ENCODE results near the gene ZMIZ1. TPM values are rescaled to one million over a fixed set of nuclear protein-coding genes. Genes with fewer than 3 reads are reported as not detected.
"Not testable (repeated sequence)": the region's sequence is repeated elsewhere in the genome, so short reads cannot be mapped to it uniquely, and the experiment has no call there.

Gene ZMIZ1
- total RNA-seq, 1 experiment from 2014 or later, result 23.5 TPM

DNA sequence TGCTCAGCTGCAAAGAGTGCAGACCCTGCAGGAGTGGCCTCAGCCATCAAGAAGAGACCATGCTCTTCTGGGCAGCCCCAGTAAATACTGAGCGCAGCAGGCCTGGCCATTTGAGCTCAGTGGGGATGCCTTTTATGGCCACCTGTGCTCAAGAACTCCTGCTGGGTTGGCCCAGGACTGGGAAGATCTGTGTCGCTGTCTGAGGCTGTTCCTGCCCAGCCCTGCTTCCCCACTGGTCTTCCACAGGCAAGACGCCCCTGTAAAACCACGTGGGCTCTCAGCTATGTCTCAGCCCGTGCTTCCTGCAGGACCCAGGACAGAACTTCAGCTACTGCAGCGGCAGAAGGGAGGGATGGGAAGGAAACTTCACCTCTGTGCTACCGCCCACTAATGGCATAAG is 268.0 kb downstream of the ZMIZ1 start:
- intact Hi-C loops (cut with micrococcal nuclease; ENCODE audit: unreplicated experiment), result no loop called here
- CTCF ChIA-PET, result interaction anchor here (1.2 kb wide), 1 partner anchor 17 kb away, joined by 3 read pairs; no protein-coding TSS in a partner anchor

DNA sequence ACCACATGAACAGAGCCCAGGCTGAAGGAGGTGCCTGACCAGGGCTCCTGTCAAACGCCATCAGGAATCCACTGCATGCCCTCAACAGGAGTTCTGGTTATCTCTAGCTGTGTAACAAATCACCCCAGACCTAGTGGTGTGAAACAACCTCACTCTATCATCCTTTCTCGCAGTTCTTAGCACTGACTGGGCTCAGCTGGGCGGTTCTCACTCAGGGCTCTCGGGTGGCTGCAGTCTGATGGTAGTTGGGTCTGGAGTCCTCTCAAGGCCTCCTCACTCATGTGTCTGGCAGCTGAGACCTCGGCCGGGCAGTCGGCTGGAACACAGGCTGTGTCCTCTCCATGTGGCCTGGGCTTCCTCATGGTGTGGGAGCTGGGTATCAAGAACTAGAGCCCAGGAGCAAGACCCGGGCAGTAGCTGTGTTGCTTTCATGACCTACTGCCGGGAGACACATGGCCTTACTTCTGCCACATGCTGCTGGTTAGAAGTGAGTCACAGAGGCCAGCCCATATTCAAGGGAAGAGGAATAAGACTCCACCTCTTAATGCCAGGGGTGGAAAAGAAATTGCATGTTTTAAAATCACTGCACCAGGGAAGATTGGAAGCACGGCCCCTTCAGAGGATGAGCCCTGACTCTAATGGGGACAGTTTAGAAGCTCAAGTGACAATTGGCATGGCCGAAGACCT is 269.2 kb downstream of the ZMIZ1 start:
- CTCF ChIA-PET, result interaction anchor here (0.8 to 1.2 kb wide), 2 partner anchors 9 to 19 kb away, joined by 3 read pairs; no protein-coding TSS in a partner anchor
- H3K9me3 Mint-ChIP-seq (ENCODE audit: low read depth, unreplicated experiment); H3K36me3 Mint-ChIP-seq (ENCODE audit: insufficient read depth, unreplicated experiment); H3K4me3 Mint-ChIP-seq (ENCODE audit: low read depth, unreplicated experiment); H3K27ac Mint-ChIP-seq (ENCODE audit: unreplicated experiment); intact Hi-C loops (cut with micrococcal nuclease; ENCODE audit: unreplicated experiment); BruUV-seq (replicated peaks); H3K4me1 Mint-ChIP-seq (ENCODE audit: low read depth, unreplicated experiment); DNase-seq: not testable (repeated sequence)
- H3K27me3 Mint-ChIP-seq (ENCODE audit: unreplicated experiment), result peaks cover 28% of the 10 kb centered on the region

More for the DNA sequence above, 268.0 kb downstream of the ZMIZ1 start:
- no peaks in the 10 kb centered on the region for H3K4me1 Mint-ChIP-seq (ENCODE audit: low read depth, unreplicated experiment)
- H3K4me3 Mint-ChIP-seq (ENCODE audit: low read depth, unreplicated experiment), result no peak overlapping the region
- H3K27me3 Mint-ChIP-seq (ENCODE audit: unreplicated experiment), result peaks cover 28% of the 10 kb centered on the region
- BruUV-seq (replicated peaks), result no TSS peak
- DNase-seq, result no peak
- TF ChIP-seq, protein P1, sequence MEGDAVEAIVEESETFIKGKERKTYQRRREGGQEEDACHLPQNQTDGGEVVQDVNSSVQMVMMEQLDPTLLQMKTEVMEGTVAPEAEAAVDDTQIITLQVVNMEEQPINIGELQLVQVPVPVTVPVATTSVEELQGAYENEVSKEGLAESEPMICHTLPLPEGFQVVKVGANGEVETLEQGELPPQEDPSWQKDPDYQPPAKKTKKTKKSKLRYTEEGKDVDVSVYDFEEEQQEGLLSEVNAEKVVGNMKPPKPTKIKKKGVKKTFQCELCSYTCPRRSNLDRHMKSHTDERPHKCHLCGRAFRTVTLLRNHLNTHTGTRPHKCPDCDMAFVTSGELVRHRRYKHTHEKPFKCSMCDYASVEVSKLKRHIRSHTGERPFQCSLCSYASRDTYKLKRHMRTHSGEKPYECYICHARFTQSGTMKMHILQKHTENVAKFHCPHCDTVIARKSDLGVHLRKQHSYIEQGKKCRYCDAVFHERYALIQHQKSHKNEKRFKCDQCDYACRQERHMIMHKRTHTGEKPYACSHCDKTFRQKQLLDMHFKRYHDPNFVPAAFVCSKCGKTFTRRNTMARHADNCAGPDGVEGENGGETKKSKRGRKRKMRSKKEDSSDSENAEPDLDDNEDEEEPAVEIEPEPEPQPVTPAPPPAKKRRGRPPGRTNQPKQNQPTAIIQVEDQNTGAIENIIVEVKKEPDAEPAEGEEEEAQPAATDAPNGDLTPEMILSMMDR (IDR thresholded peaks at IDR 0.05; ENCODE audit: unreplicated experiment), result no peak
- no peaks in the 10 kb centered on the region for H3K36me3 Mint-ChIP-seq (ENCODE audit: insufficient read depth, unreplicated experiment)
- no peak overlapping the region for H3K27ac Mint-ChIP-seq (ENCODE audit: unreplicated experiment)
- no peaks in the 10 kb centered on the region for H3K9me3 Mint-ChIP-seq (ENCODE audit: low read depth, unreplicated experiment)

DNA sequence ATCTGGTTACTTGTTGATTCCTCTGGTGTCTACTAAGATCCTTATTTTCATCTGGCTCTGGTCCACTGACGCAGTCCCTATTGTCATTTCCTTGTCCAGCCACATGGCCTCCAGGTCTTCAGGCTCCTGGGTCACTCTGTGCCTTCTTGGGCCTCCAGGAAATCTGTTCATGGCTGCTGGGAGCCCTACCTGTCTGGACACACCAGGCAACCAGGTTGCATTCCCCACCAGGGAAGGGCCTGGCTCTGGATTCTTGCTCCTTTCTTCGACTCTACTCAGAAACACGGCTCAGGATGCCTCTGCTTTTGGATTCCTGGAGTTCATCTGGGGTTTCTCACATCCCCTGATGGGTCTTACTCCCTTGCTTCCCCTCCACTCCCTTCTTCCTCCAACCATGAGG is 270.5 kb downstream of the ZMIZ1 start:
- Mint-ChIP-seq H3K27me3 (ENCODE audit: unreplicated experiment) (peaks cover 28% of the 10 kb centered on the region), H3K36me3 (ENCODE audit: insufficient read depth, unreplicated experiment) (no peaks in the 10 kb centered on the region), H3K9me3 (ENCODE audit: low read depth, unreplicated experiment) (no peaks in the 10 kb centered on the region), H3K4me3 (ENCODE audit: low read depth, unreplicated experiment) (no peak overlapping the region), H3K4me1 (ENCODE audit: low read depth, unreplicated experiment) (no peaks in the 10 kb centered on the region), H3K27ac (ENCODE audit: unreplicated experiment) (no peak overlapping the region)
- no TSS peak for BruUV-seq (replicated peaks)
- intact Hi-C loops (cut with micrococcal nuclease; ENCODE audit: unreplicated experiment), result no loop called here
- CTCF ChIA-PET, result no interaction called here
- no peak for DNase-seq
- TF ChIP-seq, protein P1 (IDR thresholded peaks at IDR 0.05; ENCODE audit: unreplicated experiment), result no peak

DNA sequence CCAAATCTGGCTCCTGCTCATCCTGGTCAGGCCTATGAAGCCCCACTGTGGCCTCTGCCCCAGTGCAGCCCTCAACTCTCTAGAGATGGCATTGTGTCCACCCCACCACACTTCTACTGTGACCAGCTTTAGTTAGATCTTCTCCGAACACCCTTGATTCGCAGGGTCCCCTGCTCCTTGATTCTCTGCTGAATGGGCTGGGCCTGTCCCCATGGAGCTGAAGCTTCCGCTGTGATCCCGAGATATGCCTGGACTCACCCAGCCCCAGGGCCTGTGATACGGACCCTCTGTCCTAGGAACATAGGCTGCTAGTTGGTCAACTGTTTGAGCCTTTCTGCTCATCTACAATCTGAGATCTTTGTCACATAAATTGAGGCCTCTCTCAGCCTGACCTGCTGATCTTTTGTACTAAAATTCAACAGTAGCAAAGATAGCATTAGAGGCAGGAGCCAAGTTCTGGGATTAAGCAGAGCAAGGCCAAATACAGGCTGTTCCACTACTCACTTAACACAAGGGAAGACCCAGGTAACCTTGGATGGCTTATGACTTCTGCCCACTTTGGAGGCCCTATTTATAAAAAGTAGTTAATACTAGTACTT is 272.0 kb downstream of the ZMIZ1 start:
- H3K27ac Mint-ChIP-seq (ENCODE audit: unreplicated experiment), result no peak overlapping the region
- CTCF ChIA-PET, result no interaction called here
- no TSS peak for BruUV-seq (replicated peaks)
- H3K4me1 Mint-ChIP-seq (ENCODE audit: low read depth, unreplicated experiment), result no peaks in the 10 kb centered on the region
- TF ChIP-seq, protein P1 (IDR thresholded peaks at IDR 0.05; ENCODE audit: unreplicated experiment), result no peak
- DNase-seq, result no peak
- H3K9me3 Mint-ChIP-seq (ENCODE audit: low read depth, unreplicated experiment), result no peaks in the 10 kb centered on the region
- peaks cover 15% of the 10 kb centered on the region for H3K27me3 Mint-ChIP-seq (ENCODE audit: unreplicated experiment)
- intact Hi-C loops (cut with micrococcal nuclease; ENCODE audit: unreplicated experiment), result no loop called here
- no peaks in the 10 kb centered on the region for H3K36me3 Mint-ChIP-seq (ENCODE audit: insufficient read depth, unreplicated experiment)
- no peak overlapping the region for H3K4me3 Mint-ChIP-seq (ENCODE audit: low read depth, unreplicated experiment)

DNA sequence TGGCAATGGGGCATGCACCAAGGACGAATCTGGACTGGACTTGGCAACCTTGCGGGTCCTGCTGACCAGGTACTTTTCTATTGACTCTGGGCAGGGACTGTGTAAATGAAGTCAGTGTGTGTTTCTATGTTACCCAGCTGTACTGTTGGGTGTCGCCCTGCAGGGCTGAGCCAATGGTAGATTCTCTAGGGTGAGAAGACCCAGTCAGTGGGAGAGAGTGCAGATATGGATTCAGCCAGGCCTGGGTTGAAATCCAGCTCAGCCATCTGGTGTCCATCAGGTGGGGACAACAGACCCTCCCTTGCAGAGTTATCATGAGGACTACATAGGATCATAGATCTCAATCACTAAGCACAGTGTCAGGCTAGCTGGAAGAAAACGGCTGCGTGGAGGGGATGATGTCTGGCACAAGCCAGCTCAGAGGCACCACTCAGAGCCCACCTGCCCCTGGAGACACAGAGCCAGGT is 273.6 kb downstream of the ZMIZ1 start:
- no peak overlapping the region for H3K4me3 Mint-ChIP-seq (ENCODE audit: low read depth, unreplicated experiment)
- no peak overlapping the region for H3K27ac Mint-ChIP-seq (ENCODE audit: unreplicated experiment)
- H3K9me3 Mint-ChIP-seq (ENCODE audit: low read depth, unreplicated experiment), result no peaks in the 10 kb centered on the region
- BruUV-seq (replicated peaks), result no TSS peak
- peaks cover 5% of the 10 kb centered on the region for H3K36me3 Mint-ChIP-seq (ENCODE audit: insufficient read depth, unreplicated experiment)
- TF ChIP-seq, protein P1 (IDR thresholded peaks at IDR 0.05; ENCODE audit: unreplicated experiment), result no peak
- no peaks in the 10 kb centered on the region for H3K4me1 Mint-ChIP-seq (ENCODE audit: low read depth, unreplicated experiment)
- H3K27me3 Mint-ChIP-seq (ENCODE audit: unreplicated experiment), result no peaks in the 10 kb centered on the region
- CTCF ChIA-PET, result interaction anchor here (1.0 kb wide), 1 partner anchor 20 kb away, joined by 3 read pairs; no protein-coding TSS in a partner anchor
- no peak for DNase-seq
- intact Hi-C loops (cut with micrococcal nuclease; ENCODE audit: unreplicated experiment), result no loop called here

Data from Calu3 (cell line).